ENCODE data around the gene PID1. TPM values are rescaled to one million over a fixed set of nuclear protein-coding genes. Genes with fewer than 3 reads are reported as not detected.

Gene PID1
- total and polyA plus RNA-seq, 10 donors: 3.2 to 30.0 (median 14.7) TPM

- TF ChIP-seq CTCF (IDR thresholded peaks at IDR 0.05 in 8 of 11, conservative IDR thresholded peaks at IDR 0.05 in 3 of 11) (no peak), POLR2AphosphoS5 (IDR thresholded peaks at IDR 0.05) (no peak), POLR2A (IDR thresholded peaks at IDR 0.05) (no peak)
- intact Hi-C loops (cut with DNase I; ENCODE audit: low total_unique reads): no loop called here
- H3K27ac ChIP-seq: no peak overlapping the region
- peaks cover 0 to 15% (median under 1%) of the 10 kb centered on the region in 8 donors for H3K9me3 ChIP-seq
- 86 to 96% (median 91%) methylated on average over 9 of the region's 9 CpGs for WGBS, 5 donors
- DNase-seq: no peak
- H3K4me1 ChIP-seq: no peaks in the 10 kb centered on the region
- H3K4me3 ChIP-seq: no peak overlapping the region
- no peaks in the 10 kb centered on the region for H3K36me3 ChIP-seq
- H3K27me3 ChIP-seq (replicated peaks in 1 of 7): no peaks in the 10 kb centered on the region
Measured at GRCh38 chr2:229032608-229033234, 238.4 kb downstream of the PID1 start.

- no peak for TF ChIP-seq POLR2AphosphoS5 (IDR thresholded peaks at IDR 0.05)
- no peak for TF ChIP-seq CTCF (IDR thresholded peaks at IDR 0.05 in 8 of 11, conservative IDR thresholded peaks at IDR 0.05 in 3 of 11)
- TF ChIP-seq POLR2A (IDR thresholded peaks at IDR 0.05): no peak
- WGBS, 5 donors: 77 to 85% (median 82%) methylated on average over 12 of the region's 12 CpGs
Measured at GRCh38 chr2:229027353-229028105, 243.6 kb downstream of the PID1 start.

GRCh38 chr2:229025653-229026052, 245.4 kb downstream of the PID1 start:
- no peaks in the 10 kb centered on the region for H3K36me3 ChIP-seq
- no peak for TF ChIP-seq POLR2A (IDR thresholded peaks at IDR 0.05)
- no peak for TF ChIP-seq POLR2AphosphoS5 (IDR thresholded peaks at IDR 0.05)
- TF ChIP-seq CTCF (IDR thresholded peaks at IDR 0.05 in 8 of 11, conservative IDR thresholded peaks at IDR 0.05 in 3 of 11): no peak
- WGBS, 5 donors: 90 to 94% (median 92%) methylated on average over 20 of the region's 20 CpGs
- intact Hi-C loops (cut with DNase I; ENCODE audit: low total_unique reads): no loop called here
- H3K27ac ChIP-seq: no peak overlapping the region
- H3K27me3 ChIP-seq (replicated peaks in 1 of 7): no peaks in the 10 kb centered on the region
- DNase-seq: no peak
- peaks cover 0 to 27% (median 2%) of the 10 kb centered on the region in 8 donors for H3K9me3 ChIP-seq
- H3K4me1 ChIP-seq: no peaks in the 10 kb centered on the region
- no peak overlapping the region for H3K4me3 ChIP-seq

More at GRCh38 chr2:229027353-229028105, 243.6 kb downstream of the PID1 start:
- H3K27ac ChIP-seq: no peak overlapping the region
- no peaks in the 10 kb centered on the region for H3K27me3 ChIP-seq (replicated peaks in 1 of 7)
- peaks cover 0 to 21% (median 2%) of the 10 kb centered on the region in 8 donors for H3K9me3 ChIP-seq
- no peak overlapping the region for H3K4me3 ChIP-seq
- no peak for DNase-seq
- H3K4me1 ChIP-seq: no peaks in the 10 kb centered on the region
- no peaks in the 10 kb centered on the region for H3K36me3 ChIP-seq
- intact Hi-C loops (cut with DNase I; ENCODE audit: low total_unique reads): no loop called here

GRCh38 chr2:229022652-229023051, 248.4 kb downstream of the PID1 start:
- Histone ChIP-seq H3K9me3 (peaks cover 0 to 11% (median 0%) of the 10 kb centered on the region in 8 donors), H3K27me3 (replicated peaks in 1 of 7) (no peaks in the 10 kb centered on the region), H3K4me1 (no peaks in the 10 kb centered on the region), H3K4me3 (no peak overlapping the region), H3K36me3 (no peaks in the 10 kb centered on the region), H3K27ac (no peak overlapping the region)
- WGBS, 5 donors: 68 to 82% (median 77%) methylated on average over 1 of the region's 1 CpG
- no peak for TF ChIP-seq POLR2AphosphoS5 (IDR thresholded peaks at IDR 0.05)
- intact Hi-C loops (cut with DNase I; ENCODE audit: low total_unique reads): no loop called here
- no peak for DNase-seq
